A673 (cell line): Measurements from ENCODE around the gene MICAL3. TPM values are rescaled to one million over a fixed set of nuclear protein-coding genes. Genes with fewer than 3 reads are reported as not detected.

Experiments
- BruUV-seq: library from RNA; stranded (reverse); fragments of 400-500 nt; replicated peaks from 2 replicates; lab custom pipeline; 2021; lab: Mats Ljungman, UMichigan
- CTCF ChIA-PET: fragments of 300-600 bp; sonication (Branson Sonifier 250); formaldehyde crosslinking; loops from one replicate; lab custom pipeline; 2022; ENCODE audit warnings: antibody characterized with exemption; lab: Charles Lee
- POLR2A ChIA-PET: fragments of 300-600 bp; sonication (Branson Sonifier 250); formaldehyde crosslinking; loops from one replicate; lab custom pipeline; 2022; ENCODE audit warnings: antibody characterized with exemption; ENCODE audit not compliant: low non-redundant PET; lab: Charles Lee
- DNase-seq: peaks from one replicate; pipeline ENCODE4 v3.0.0-alpha.2; 2015; ENCODE audit warnings: low spot score
- H3K27ac ChIP-seq: fragments of 200-600 bp; sonication (generic); 2 replicates; pipeline ENCODE4 v1.5.1; 2016; ENCODE audit warnings: mixed run types, low read depth, mild to moderate bottlenecking, mixed read lengths, antibody characterized with exemption, low read length; ENCODE audit not compliant: poor library complexity, severe bottlenecking
- H3K27me3 ChIP-seq: fragments of 200-600 bp; sonication (generic); replicated peaks from 2 replicates; pipeline ENCODE4 v1.6.1; 2017; ENCODE audit warnings: mixed run types, low read depth, mild to moderate bottlenecking, mixed read lengths, antibody characterized with exemption, low read length; ENCODE audit not compliant: insufficient read depth, poor library complexity
- H3K36me3 ChIP-seq: fragments of 200-600 bp; sonication (generic); 2 replicates; pipeline ENCODE4 v1.6.1; 2016; ENCODE audit warnings: mixed run types, mild to moderate bottlenecking, mixed read lengths, antibody characterized with exemption, low read length; ENCODE audit not compliant: insufficient read depth, poor library complexity, severe bottlenecking
- H3K4me1 ChIP-seq: fragments of 200-600 bp; sonication (generic); 2 replicates; pipeline ENCODE4 v1.6.1; 2017; ENCODE audit warnings: mixed run types, mild to moderate bottlenecking, mixed read lengths, antibody characterized with exemption, low read length; ENCODE audit not compliant: insufficient read depth, poor library complexity, severe bottlenecking
- H3K4me3 ChIP-seq: fragments of 200-600 bp; sonication (generic); 2 replicates; pipeline ENCODE4 v1.5.1; 2016; ENCODE audit warnings: low read depth, mixed run types, mild to moderate bottlenecking, mixed read lengths, low read length; ENCODE audit not compliant: poor library complexity, severe bottlenecking
- H3K9me3 ChIP-seq: fragments of 200-600 bp; sonication (generic); 2 replicates; pipeline ENCODE4 v1.6.1; 2016; ENCODE audit warnings: mixed run types, low read depth, mild to moderate bottlenecking, mixed read lengths, antibody characterized with exemption, low read length; ENCODE audit not compliant: poor library complexity, severe bottlenecking
- EZH2 ChIP-seq: fragments of 200-600 bp; sonication (generic); IDR thresholded peaks from 2 replicates; pipeline ENCODE4 v1.6.1; 2017; ENCODE audit warnings: borderline replicate concordance, low read depth, mild to moderate bottlenecking, mixed read lengths, antibody characterized with exemption, low read length; ENCODE audit not compliant: poor library complexity, severe bottlenecking
- intact Hi-C: fragments of 100-400 bp; cut with micrococcal nuclease; formaldehyde crosslinking; loops from one replicate; pipeline ENCODE4 v1.10.0; 2022; ENCODE audit not compliant: unreplicated experiment
- total RNA-seq: library from RNA; stranded (reverse); gene quantifications from 2 replicates; pipeline ENCODE4 v1.2.3, GENCODE V29; 2021
- TF ChIP-seq, protein P1 (sequence below): fragments of 300-800, 200-600 bp; sonication (generic); conservative IDR thresholded peaks from 2 replicates; pipeline ENCODE4 v1.5.1; 2017; ENCODE audit warnings: low read depth, mild to moderate bottlenecking, antibody characterized with exemption, low read length, moderate library complexity, mixed read lengths

MICAL3 gene
- total RNA-seq, 1 experiment from 2014 or later, result 63.6 TPM

DNA sequence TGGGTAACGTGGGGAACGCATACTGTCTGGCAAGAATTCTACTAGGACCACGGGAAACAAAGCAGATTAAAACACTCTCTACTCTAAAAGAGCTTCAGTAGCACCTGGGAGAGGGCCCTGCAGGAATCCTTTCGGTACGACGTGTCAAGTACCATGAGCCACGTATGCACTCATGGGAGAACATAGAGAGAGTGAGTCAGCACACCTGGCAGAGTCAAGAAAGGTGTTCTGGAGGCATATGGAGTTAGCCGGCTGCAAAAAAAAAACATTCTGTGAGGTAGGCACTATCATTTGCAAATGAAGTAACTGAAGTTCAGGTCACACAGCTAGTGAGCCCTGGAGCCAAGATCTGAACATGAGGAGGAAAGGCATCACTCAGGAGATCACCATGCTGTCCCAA lies 179.0 kb downstream of the MICAL3 start:
- CTCF ChIA-PET, result no interaction called here
- no TSS peak for BruUV-seq
- POLR2A ChIA-PET, result no interaction called here

DNA sequence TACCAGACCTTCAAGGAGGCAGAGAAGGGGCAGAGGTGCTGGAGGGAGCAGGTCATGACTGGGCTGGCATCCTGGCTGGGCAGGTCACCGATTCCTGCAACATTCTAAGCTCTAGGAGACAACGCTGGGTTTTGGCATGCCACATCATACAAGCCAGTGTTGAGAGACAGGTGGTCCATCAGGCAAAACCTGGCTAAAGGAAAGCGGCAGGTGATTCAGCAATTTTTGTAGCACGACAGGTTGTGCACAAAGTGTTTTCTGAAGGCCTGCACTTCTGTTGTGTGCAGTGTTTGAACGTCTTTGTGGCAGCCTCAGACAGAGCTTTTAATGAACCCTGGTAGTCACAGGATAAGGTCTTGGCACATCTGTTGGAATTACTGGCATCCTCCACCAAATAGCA lies 180.2 kb downstream of the MICAL3 start:
- H3K4me1 ChIP-seq, result no peaks in the 10 kb centered on the region
- intact Hi-C loops, result no loop called here
- ChIA-PET POLR2A (no interaction called here), CTCF (no interaction called here)
- no TSS peak for BruUV-seq
- no peaks in the 10 kb centered on the region for H3K27me3 ChIP-seq
- H3K36me3 ChIP-seq, result no peaks in the 10 kb centered on the region
- no peak overlapping the region for H3K27ac ChIP-seq
- no peak for DNase-seq
- TF ChIP-seq, protein P1, sequence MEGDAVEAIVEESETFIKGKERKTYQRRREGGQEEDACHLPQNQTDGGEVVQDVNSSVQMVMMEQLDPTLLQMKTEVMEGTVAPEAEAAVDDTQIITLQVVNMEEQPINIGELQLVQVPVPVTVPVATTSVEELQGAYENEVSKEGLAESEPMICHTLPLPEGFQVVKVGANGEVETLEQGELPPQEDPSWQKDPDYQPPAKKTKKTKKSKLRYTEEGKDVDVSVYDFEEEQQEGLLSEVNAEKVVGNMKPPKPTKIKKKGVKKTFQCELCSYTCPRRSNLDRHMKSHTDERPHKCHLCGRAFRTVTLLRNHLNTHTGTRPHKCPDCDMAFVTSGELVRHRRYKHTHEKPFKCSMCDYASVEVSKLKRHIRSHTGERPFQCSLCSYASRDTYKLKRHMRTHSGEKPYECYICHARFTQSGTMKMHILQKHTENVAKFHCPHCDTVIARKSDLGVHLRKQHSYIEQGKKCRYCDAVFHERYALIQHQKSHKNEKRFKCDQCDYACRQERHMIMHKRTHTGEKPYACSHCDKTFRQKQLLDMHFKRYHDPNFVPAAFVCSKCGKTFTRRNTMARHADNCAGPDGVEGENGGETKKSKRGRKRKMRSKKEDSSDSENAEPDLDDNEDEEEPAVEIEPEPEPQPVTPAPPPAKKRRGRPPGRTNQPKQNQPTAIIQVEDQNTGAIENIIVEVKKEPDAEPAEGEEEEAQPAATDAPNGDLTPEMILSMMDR, result no peak
- no peak for TF ChIP-seq EZH2
- no peak overlapping the region for H3K4me3 ChIP-seq
- H3K9me3 ChIP-seq, result no peaks in the 10 kb centered on the region

More for the DNA sequence above, 179.0 kb downstream of the MICAL3 start:
- Histone ChIP-seq H3K9me3 (no peaks in the 10 kb centered on the region), H3K4me3 (no peak overlapping the region), H3K36me3 (no peaks in the 10 kb centered on the region), H3K27me3 (no peaks in the 10 kb centered on the region), H3K27ac (no peak overlapping the region), H3K4me1 (no peaks in the 10 kb centered on the region)
- DNase-seq, result no peak
- TF ChIP-seq, protein P1, result no peak
- no peak for TF ChIP-seq EZH2
- intact Hi-C loops, result no loop called here

DNA sequence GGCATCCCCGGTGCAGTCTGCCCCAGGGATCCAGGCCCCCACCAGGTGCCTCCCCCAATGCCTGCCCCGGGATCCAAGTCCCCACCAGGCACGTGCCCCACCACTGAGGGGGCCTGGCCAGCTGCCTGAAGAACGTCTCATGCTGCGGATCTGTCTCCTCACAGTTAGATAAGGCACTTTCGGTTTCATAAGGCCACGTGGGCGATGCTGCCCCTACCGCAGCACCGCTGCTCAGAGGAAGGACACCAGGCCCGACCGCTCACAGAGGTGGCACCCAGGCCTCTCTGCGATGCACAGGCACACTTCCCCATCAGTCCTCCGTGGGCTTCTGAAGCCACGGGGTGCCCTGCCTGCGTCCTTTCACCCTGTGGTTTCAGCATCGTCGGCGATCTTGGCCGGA lies 182.0 kb downstream of the MICAL3 start:
- intact Hi-C loops, result no loop called here

More for the DNA sequence above, 182.0 kb downstream of the MICAL3 start:
- H3K27me3 ChIP-seq, result no peaks in the 10 kb centered on the region
- no TSS peak for BruUV-seq
- H3K4me3 ChIP-seq, result no peak overlapping the region
- H3K4me1 ChIP-seq, result no peaks in the 10 kb centered on the region
- no peak for TF ChIP-seq EZH2
- TF ChIP-seq, protein P1, result no peak
- H3K27ac ChIP-seq, result no peak overlapping the region
- CTCF ChIA-PET, result no interaction called here
- H3K36me3 ChIP-seq, result peaks cover 3% of the 10 kb centered on the region
- POLR2A ChIA-PET, result no interaction called here
- H3K9me3 ChIP-seq, result no peaks in the 10 kb centered on the region
- no peak for DNase-seq
